Fibroblast of skin of right biceps (primary cell): ENCODE measurements around the gene PPIF.
A peak's percentile ranks its signal among the peaks of the same experiment; 100 is the strongest.

ENCODE experiments used
- DNase-seq: peaks from one replicate; pipeline ENCODE4 v3.0.0-alpha.2; 2013

Gene PPIF

DNA sequence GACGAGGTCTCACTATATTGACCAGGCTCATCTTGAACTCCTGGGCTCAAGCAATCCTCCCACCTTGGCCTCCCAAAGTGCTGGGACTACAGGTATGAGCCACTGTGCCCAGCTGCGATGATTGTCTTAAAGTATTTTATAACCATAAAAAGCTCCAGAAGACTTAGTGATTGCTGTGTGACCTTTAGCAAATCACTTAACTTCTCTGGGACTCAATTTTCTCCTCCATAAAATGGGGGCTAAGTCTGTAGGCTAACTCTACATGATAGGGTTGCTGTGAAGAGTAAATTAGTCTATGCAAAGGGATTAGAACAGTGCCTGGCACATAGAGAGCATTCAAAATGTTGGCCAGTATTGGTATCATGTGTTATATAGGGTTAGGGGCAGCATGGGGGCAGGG is 42.8 kb downstream of the PPIF start:
- no peak for DNase-seq

DNA sequence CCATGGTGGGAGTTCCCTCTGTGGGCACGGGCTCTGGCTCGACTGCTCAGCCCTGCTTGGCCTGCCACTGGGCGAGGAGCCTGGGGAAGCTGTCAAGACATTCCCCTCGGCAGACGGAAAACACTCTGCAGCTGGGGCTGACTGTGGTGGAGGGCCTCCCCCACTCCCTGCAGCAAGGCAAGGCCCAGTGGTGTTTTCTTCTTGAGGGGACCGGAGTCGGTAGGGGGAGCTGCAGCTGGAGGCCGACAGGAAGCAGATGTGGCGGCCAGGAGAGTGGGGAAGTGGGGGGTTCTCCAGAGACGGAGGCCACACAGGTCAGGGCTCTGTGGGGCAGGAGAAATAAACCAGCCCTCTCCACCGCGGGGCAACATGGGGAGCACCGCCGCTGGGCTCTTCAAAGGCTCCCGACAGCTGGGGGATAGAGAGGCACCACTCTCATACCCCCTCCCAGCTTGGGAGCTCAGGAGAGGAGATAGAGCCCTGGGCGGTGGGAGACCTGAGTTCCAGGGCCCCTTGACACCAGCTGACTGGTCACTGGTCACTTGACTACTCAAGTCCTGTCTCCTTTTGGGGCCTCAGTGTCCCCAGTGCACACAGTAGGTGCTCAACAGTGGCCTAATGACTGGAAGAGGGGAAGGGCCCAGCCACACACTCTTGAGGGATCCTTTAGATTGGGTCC is 43.4 kb downstream of the PPIF start:
- DNase-seq = no peak

DNA sequence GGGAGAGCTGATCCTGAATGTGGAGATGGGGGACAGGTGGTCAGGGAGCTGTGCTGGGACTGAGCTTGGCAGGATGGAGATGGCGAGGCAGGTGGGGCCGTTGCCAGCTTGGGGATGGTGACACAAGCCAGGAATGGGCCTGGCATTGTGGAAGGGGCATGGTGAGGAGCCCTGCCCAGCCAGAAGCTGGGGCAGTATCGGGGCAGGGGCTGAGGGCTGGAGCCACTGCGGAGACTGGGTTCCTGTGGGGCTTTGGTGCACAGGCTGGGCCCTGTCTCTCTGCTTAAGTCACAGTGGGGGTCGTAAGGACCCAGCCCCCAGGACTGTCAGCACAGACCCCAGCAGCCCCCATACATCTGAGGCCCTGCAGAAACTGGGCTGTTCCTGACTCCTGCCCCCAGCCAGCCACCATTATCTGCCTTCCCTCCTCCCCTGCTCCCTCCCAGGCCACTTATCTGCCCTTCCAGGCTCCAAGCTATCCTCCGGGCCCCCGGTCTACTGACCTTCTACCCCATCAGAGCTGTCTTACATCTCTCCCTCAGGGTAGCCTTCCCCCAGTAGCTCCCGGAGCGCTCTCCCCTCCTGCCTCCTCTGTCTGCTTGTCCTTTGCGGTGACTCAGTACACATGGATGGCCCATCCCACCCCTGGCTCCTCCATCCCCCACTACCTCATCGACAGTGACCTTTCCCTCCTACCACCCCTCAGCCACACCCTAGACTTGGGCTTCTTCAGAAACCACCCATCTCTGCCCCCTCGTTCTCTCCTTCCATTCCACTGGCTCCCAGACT is 44.2 kb downstream of the PPIF start:
- peak; percentile 31 for DNase-seq

DNA sequence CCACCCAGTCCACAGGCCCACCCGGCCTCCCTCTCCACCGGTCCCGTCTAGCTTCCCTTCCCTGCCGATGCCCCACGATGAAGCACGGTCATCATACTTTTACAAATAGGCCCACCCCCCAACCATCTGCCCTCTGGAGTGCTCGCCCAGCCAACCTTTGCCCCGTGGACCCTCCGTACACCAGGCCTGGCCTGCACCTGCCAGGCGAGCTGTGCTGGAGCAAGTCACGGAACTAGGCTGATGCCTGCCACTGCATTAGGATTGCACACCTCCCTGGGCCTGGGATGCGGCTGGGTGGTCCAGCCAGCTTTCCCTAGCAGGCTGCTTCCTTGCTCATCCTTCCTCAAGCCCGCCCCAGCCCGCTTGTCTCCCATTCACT is 44.7 kb downstream of the PPIF start:
- DNase-seq = no peak

DNA sequence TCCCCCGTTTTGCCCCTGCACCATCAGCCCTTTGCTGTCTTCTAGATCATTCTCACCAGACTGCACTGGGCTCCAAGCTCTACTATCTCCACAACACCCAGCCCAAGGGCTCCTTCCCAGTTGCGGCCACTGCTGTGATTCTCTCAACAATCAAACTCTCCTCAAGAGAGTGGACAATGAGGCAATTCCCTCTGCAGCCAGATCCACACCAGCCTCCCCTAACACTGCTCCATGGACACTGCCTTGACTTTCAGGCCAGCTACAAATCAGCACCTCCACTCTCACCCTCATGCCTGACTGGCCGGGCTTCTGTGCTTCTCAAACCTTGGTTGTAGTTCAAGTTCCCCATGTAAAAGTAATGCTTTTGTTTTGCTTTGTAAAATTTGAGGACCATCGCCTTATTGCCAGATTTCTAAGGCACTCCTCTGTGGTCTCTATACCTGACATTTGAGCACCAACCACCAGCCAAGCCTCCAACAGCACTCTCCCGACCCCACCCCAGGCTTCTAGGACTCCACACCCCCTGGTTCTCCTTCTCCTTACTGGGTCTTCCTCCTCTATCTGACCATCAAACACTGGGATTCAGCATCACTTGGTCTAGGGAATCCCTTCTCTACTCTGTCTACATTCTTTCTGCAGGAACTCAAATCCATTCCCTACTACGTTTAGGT is 45.4 kb downstream of the PPIF start:
- no peak for DNase-seq

DNA sequence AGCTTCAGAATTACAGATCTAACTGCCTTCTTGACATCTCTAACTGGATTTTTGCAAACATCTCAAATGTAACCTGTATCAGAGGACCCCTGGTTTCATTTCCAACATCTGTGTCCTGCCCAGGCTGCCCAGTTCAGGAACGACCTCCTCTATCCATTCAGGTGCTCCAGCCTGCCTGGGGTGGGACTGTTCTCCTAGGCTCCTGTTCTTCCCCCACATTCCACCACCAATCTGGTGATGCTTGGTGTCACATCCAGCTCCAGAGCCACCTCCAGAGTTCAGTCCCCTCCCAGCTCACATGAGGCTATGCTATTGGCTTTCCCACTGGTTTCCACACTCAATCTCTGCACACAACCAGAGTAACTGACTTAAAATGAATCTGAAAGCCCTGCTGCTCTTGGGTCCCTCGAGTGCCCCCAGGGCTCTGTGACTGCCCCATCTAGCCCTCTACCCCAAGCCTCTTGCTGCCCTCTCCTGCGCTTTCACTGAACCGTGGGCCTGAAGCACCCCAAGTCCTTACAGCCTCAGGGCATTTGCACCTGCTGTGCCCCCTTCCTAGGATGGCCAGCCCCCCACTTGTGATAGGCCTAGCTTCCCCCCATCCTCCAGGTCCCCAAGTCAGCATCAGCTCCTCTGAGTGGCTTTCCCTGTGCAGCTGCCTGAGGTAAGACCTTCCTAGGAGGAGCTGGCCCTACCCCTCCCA is 46.1 kb downstream of the PPIF start:
- no peak for DNase-seq

DNA sequence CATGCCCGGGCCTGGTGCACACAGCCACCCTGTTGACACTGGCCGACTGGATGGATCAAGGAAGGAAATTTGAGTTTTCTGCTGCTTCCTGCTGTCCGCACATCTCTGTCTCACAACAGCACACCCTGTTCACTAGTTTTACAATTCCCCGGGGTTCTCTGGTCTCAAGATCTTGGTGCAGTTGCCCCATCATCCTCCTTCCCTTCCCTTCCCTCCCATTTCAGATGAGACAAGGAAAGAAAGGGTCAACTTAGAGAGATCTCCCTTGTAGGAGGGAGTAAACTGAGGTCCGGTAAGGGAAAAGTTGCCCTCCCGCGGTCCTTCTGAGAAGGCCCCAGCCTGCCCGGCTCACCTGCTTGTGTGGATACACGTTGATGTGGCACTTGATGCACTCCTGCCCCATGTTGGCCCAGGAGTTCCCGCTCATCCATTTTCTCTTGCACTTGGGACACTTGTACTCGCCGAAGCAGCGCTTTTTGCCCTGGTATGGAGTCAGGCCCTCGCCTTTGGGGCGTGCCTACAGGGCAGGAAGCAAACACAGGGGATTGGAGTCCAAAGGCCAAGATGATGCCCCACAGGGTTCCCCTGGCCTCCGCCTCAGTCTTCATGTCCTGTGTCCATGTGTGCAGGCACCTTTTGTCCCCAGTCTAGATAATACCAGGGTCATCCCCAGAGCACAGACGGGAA is 46.8 kb downstream of the PPIF start:
- DNase-seq = no peak

DNA sequence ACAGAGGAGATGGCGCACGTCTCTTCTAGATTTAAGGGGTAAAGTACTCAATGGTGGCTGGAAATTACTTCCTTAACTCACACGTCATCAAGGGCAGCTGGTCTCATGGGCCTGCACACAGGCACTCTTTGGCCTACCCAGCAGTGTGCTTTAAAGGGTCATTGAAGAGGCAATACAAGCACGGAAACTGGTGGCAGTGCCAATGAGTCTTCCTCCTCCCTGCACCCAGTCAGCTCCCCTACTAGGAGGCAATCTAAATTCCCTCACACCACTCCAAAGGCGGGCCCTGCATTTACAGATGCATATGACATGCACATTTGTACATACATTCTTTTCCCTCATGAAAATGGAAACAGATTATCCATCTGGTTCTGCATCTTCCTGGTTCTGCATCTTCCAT is 47.4 kb downstream of the PPIF start:
- no peak for DNase-seq

DNA sequence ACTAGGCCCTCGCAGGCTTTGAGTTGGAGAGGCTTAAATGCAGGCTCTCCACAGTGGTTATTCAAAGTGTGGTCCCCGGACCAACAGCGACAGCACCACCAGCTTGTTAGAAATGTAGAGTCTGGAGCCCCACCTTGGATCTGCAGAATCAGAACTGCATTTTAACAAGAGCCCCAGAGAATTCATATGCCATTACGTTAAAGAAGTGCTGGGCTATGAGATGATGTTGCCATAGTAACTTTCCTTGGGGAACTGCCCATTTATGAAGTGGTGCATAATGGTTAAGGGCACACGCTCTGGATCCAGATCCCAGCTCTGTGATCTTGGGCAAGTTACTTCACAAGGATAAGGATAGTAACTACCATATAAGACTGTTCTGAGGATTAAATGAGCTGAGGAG is 49.3 kb downstream of the PPIF start:
- no peak for DNase-seq

DNA sequence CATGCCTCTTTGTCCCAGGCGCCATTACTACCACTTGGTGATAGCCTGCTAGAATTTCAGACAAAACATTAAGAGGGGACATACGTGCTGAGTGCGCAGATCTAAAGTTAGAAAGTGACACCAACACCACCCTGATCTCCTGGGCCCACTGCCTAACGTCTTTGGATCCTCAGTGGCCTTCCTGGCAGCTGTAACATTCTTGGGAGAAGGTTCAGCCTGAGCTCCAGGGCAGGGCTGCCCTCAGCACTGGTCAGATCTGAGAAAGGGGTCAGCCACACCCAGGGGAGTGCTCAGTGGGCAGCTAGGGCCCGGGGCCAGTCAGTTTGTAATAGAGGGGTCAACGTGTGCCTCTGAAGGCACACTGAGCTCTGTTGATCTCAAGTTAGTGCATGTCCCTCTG is 49.8 kb downstream of the PPIF start:
- no peak for DNase-seq

DNA sequence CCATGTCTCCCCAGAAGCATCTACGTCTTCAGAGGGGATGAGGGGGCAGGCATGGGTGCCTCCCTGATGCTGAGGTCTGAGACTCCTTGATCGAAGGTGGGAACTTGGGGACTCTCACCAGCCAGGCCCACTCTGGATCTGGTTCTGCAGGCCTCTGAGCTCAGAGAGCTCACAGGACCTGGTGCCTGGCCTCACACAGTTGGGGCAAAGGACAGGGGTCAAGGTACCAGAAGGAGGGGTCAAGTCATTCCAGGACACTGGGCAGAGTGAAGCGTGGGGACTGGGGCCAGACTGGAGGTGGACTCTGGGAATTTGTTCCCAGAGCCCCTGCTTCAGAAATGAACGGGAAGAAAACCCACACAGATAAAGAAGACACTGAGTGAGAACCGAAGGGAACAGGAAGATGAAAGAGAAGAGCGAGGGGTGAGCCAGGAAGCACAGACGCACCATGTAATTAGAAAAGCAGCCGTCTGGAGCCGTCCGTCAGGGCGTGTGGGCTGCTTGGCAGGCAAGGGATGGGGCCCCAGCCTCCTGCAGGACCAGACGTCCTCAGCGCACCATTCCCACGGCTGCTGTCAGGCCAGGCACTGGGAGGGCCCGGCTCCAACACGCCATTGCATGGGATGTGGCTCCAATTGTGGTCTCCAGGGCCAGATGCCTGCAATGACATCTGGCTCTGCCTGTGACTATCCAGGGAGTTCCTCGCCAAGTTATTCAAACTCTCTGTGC is 50.5 kb downstream of the PPIF start:
- DNase-seq = peak; percentile 64

DNA sequence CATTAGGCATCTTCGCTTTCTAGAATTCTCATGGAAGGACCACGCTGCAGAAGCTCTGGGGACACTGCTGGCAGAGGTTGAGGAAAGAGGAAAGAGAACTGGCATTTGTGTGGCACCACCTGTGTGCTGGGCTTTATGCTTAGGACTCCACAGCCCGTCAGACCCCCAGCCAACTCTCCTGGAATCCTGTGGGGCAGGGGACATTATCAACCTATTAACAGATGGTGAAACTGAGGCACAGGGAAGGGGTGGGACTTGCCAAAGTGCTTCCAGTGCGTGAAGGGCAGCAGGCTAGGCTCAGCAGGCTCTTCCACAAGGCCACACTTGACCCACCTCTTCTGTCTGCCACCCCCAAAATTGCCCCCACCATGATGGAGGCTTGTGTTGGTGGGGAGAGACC is 51.4 kb downstream of the PPIF start:
- no peak for DNase-seq

DNA sequence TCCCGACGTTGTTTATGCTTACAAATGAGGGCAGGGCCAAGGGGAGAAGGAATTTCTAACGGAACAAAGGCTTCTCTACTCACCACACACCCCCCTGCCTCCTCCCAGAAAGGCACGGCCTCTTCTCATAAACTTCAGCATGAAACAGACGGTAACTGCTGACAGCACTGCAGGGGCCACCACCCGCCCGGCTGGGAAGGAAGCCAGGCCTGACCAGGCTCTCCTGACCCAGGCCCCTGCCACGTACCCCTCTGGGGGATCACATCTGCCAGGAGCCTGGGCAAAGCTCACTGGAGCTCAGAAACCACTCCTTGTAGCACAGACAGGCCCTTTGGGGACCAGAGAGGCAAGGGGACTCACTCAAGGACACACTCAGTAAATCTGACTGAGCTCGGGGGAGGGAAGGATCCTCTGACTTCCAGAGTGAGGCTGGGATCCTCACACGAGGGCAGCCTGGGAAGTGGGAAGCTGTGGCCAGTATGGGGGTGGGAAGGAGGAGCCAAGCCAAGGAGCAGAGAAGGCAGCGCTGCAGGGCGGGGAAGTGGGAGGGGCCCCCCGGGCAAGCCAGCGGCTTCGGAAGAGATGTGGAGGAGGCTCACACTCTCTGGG is 52.1 kb downstream of the PPIF start:
- peak; percentile 95 for DNase-seq

DNA sequence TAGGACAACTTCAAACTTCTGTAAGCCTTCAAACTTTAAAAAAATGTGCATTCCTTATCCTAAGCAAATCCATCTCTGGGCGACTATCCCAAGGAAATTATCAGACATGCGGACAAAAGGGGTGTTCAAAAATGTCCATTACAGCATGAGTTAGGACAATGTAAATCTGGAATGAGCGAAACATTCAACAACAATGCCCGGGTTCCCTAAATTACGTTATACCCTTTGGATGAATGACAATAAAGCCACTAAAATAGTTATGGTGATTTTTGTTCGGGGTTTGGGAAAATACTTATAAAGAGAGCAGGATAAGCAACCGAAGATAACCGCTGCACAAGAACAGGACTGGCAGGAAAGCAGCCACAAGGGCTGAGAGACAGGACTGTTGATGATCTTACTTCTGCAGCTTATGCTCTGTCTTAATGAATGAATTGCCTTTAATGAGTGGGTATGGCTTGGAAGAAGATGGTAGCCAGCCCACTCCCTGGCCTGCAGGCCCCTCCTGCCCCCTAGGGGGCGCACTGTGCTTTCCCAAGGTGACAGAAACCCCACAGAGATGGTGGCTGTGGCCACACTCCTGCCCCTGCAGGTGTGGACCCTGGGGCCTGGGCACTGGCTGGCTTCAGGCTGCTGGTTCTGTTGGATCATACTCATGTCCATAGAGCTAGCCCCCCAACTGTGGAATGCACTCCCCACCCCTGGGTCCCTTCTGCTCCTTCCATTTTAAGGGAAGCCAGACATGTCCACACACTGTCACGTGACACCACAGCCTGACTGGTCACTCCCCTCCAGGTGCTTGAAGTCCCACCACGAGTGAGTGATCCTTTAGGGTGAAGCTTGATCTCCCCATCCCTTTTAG is 53.1 kb downstream of the PPIF start:
- DNase-seq = no peak

DNA sequence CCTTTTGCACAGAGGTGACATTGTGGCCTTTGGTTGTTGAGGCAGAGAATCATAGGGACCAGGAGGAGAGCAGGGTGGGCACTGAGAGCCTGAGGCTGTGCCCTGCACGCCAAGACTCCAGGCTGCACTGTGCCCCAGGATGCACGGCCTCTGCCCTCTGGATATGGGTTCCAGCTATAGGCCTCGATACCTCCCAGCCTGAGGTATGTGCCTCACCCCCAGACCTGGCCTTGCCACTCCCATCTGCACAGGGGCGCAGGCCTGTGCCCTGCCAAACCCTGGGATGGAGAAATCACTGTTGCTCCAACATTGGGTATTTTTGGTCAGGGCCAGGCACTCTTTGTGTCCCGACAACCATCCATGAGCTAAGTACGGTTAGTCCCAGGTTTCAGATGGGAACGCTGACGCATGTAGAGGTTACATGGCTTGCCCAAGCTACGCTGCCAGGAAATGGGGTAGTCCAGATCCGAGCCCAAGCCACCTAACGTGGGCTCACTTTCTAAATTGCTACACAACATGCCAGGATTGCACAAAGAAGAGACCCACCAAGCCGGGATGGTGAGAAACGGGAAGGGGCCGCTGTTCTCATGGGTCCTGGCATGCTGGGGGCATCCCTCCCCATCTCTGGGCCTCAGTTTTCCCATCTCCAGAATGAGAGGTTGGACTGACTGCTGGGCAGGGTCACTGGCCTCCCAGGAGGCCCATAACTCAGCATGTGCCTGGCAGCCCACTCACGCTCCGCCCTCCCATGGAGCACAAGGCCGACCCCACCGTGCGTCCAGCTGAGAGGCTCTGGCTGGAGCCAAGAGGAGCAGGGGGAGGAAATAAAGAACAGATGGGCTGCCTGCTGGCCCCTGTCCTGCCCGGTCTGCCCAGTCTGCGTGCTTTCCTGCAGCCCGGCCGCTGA is 54.0 kb downstream of the PPIF start:
- DNase-seq = peak; percentile 36

DNA sequence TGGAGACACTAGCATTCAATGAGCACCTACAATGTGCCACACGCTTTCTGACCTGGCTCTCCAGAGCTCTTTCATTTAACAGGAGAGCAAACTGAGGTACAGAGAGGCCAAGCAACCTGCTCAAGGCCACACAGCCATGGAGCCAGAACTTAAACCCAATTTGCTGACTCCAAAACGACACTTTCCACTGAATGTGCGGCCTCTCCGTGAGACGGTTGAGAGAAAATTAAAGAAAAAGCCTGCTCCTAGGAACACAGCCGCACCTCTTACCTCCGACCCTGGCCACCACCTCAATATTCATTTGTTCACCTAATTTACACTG is 55.3 kb downstream of the PPIF start:
- DNase-seq = no peak

DNA sequence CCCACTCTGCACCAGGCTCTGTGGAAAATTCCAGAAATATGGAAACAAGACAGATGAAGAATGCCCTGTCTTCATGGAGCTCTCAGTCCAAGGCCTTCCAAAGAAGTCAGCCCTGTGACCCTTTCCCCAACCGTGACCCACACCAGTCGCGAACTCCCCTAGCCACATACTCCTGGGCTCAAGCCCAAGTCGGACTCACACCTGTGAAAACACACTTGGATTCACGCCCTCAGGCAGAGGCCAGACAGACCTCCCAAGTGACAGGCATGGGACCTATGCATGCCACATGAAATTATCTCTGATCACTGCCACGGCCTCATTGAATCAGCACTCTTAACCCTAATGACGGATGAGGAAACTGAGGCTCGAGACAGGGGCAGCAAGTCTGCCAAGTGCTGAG is 55.7 kb downstream of the PPIF start:
- no peak for DNase-seq

DNA sequence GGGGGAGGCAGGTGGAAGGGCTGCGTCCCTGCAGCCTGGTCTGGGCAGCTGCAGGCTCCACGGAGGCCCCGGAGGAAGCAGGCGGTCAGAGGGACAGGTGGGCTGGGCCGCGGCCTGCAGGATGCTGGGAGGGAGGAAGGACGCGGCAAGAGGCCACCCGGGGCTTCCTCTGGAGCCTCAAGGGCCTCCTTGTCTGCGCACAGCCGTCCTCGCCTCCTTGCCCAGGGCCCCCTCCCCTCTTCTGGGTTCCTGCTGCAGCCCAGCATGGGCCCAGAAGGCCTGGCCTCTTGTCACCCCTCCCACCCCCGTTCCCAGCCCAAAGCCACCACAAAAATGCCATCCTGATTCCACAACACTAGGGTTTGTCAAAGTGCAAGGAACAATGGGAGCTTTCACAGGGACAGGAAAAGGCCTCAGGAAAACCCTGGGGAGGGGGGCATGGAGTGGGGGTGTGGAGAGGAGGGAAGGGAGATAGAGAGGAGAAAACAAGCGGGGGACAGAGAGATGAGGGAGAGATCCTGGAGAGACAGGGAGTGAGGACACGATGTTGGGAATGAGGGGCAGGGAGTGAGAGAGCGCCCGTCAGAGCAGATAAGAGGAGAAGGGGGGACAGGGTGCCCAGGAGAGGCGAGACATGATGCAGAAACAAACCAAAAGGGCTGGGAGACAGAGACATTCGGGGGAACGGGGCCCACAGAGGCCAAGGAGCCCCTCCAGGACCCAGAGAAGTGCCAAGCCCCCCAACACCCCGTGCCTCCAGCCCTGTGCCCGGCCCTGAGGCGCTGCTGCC is 56.4 kb downstream of the PPIF start:
- DNase-seq = peak; percentile 50

DNA sequence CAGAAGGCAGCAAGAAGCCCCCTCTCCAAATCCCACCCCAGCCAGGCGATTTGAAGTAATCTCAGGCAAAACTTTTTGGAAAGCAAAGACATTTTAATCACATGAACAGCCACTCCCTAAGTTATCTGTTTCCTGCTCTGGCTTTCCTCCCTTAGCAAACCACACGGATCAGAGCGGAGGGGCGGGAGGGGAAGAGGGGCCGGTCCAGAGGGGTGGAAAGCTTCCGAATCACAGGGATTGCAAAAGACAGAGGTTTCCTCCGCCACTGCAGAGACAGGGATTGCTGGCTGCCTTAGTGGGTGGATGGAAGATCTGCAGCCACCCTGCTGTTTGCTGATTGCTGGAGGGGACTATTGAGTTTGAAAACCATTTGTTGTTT is 57.0 kb downstream of the PPIF start:
- DNase-seq = peak; percentile 85
